Lower leg skin (tissue), 4 donors: ENCODE results near the gene ISG15. TPM values are rescaled to one million over a fixed set of nuclear protein-coding genes. Genes with fewer than 3 reads are reported as not detected.

ENCODE experiments used
- DNase-seq, 2 donors: peaks; one replicate each; pipeline ENCODE4 v3.0.0-alpha.2; 2019; ENCODE audit warnings: low spot score in 2 of 2
- H3K4me3 ChIP-seq: fragments of 200-600 bp; sonication (generic); 2 replicates; pipeline ENCODE4 v1.5.1; 2017; ENCODE audit warnings: mild to moderate bottlenecking, low read depth; ENCODE audit not compliant: poor library complexity, severe bottlenecking
- POLR2A ChIP-seq, 2 donors: fragments of 450-650 bp; IDR thresholded peaks; one replicate each; pipeline ENCODE4 v1.6.1; 2016 to 2017; ENCODE audit warnings: antibody characterized with exemption in 2 of 2, mild to moderate bottlenecking in 1 of 2, moderate library complexity in 1 of 2
- WGBS, 2 donors: methylation state at CpG; one replicate each; pipeline ENCODE4 v1.1.5; 2018; 5-methylcytosine and 5-hydroxymethylcytosine counted together
- intact Hi-C: fragments of 100-400 bp; cut with DNase I; formaldehyde crosslinking; loops from one replicate; pipeline ENCODE4 v1.15.0; 2023; ENCODE audit warnings: low total_unique reads
- total RNA-seq, 4 donors: library from RNA; depleted of rRNA; stranded (reverse); fragments of >200 nt; gene quantifications; one replicate each; pipeline ENCODE4 v1.1.0, GENCODE V29; 2016
- TF ChIP-seq, protein P1 (sequence below), 3 donors: fragments of 450-650 bp; IDR thresholded peaks; one replicate each; pipeline ENCODE4 v1.5.1; 2016; ENCODE audit warnings: antibody characterized with exemption in 3 of 3, mild to moderate bottlenecking in 3 of 3, moderate library complexity in 2 of 3

Gene ISG15
- total RNA-seq, 4 donors from 2014 or later: 3.6 to 12.9 (median 6.0) TPM

DNA sequence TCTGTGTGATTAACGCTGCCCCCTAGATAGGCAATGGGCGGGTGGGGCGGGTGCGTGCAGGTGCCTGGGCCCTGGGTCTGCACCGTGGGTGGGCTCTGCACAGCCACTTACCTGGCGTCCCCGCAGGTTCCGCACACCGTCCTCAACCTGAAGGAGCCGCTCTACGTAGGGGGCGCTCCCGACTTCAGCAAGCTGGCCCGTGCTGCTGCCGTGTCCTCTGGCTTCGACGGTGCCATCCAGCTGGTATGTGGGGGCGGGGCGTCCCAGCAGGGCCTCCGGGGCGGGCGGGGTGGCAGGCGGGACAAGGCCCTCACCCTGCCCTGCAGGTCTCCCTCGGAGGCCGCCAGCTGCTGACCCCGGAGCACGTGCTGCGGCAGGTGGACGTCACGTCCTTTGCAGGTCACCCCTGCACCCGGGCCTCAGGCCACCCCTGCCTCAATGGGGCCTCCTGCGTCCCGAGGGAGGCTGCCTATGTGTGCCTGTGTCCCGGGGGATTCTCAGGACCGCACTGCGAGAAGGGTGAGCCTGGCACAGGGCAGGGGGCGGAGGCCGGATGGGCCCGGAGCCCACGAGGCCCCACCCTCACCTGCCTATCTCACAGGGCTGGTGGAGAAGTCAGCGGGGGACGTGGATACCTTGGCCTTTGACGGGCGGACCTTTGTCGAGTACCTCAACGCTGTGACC is 38.0 kb downstream of the ISG15 start:
- 83 to 84% methylated on average over 32 to 45 of the region's 46 CpGs for WGBS, 2 donors
- intact Hi-C loops: no loop called here
- H3K4me3 ChIP-seq: no peak overlapping the region
- TF ChIP-seq, protein P1, sequence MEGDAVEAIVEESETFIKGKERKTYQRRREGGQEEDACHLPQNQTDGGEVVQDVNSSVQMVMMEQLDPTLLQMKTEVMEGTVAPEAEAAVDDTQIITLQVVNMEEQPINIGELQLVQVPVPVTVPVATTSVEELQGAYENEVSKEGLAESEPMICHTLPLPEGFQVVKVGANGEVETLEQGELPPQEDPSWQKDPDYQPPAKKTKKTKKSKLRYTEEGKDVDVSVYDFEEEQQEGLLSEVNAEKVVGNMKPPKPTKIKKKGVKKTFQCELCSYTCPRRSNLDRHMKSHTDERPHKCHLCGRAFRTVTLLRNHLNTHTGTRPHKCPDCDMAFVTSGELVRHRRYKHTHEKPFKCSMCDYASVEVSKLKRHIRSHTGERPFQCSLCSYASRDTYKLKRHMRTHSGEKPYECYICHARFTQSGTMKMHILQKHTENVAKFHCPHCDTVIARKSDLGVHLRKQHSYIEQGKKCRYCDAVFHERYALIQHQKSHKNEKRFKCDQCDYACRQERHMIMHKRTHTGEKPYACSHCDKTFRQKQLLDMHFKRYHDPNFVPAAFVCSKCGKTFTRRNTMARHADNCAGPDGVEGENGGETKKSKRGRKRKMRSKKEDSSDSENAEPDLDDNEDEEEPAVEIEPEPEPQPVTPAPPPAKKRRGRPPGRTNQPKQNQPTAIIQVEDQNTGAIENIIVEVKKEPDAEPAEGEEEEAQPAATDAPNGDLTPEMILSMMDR (IDR thresholded peaks at IDR 0.05): no peak
- no peak for TF ChIP-seq POLR2A (IDR thresholded peaks at IDR 0.05)
- no peak for DNase-seq

DNA sequence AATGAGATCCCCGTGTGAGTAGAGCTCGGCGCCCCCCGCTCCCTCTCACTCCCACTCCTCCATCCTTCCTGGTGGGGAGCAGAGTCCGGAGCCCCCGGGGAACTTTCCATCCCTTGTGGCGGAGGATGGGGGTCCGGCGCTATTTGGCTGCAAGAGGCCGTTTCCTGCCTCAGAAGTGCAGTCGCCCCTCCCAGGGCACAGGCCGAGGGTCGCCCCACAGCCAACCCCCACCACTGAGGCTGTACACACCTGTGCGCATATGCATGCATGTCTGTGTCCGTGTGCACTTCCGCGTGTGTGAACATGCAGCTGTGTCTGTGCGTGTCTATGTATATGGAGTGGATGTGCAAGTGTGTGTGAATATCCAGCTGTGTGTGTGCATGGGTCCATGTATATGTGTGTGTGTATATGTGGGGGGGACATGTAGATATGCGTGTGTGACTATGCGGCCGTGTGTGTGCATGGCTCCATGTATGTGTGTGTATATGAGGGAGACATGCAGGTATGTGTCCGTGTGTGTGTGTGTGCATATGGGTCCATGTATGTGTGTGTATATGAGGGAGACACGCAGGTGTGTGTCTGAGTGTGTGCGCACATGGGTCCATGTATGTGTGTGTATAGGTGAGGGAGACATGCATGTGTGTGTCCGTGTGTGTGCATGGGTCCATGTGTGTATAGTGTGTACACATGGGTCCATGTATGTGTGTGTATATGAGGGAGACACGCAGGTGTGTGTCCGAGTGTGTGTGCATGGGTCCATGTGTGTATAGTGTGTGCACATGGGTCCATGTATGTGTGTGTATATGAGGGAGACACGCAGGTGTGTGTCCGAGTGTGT is 38.9 kb downstream of the ISG15 start:
- 93 to 95% methylated on average over 29 of the region's 29 CpGs for WGBS, 2 donors
- no peak for DNase-seq
- intact Hi-C loops: no loop called here

DNA sequence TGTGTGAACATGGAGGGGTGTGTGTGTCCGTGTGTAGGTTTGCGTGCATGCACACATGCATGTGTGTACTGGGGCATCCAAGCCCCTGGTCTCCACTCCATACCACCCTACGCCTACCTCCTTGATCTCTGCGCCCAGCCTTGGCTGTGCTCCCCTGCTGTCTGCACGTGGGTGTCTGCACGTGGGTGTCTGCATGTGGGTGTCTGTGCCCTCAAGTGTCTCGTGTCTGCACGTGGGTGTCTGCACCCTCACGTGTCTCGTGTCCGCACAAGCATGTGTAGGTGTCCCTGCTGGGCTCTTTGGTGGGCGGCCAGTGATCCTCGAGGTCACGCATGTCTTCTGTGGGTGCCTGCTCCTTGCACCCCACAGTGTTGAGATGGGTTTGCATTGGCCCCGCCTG is 39.7 kb downstream of the ISG15 start:
- TF ChIP-seq POLR2A (IDR thresholded peaks at IDR 0.05): no peak
- TF ChIP-seq, protein P1 (IDR thresholded peaks at IDR 0.05): no peak
- H3K4me3 ChIP-seq: no peak overlapping the region
- intact Hi-C loops: no loop called here
- no peak for DNase-seq
- WGBS, 2 donors: 86 to 93% methylated on average over 13 to 14 of the region's 15 CpGs

More for the DNA sequence above, 38.9 kb downstream of the ISG15 start:
- H3K4me3 ChIP-seq: no peak overlapping the region
- TF ChIP-seq, protein P1 (IDR thresholded peaks at IDR 0.05): no peak
- no peak for TF ChIP-seq POLR2A (IDR thresholded peaks at IDR 0.05)

DNA sequence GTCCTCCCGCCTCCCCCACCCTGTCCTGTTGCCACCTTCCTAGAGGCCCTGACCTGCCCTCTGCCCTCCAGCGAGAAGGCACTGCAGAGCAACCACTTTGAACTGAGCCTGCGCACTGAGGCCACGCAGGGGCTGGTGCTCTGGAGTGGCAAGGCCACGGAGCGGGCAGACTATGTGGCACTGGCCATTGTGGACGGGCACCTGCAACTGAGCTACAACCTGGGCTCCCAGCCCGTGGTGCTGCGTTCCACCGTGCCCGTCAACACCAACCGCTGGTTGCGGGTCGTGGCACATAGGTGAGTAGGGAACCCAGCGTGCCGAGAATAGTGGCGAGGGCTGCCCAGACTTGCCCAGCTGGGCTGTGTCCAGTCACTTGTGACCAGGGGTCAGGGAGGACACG is 40.4 kb downstream of the ISG15 start:
- no peak overlapping the region for H3K4me3 ChIP-seq
- intact Hi-C loops: no loop called here
- no peak for DNase-seq
- TF ChIP-seq POLR2A (IDR thresholded peaks at IDR 0.05): no peak
- TF ChIP-seq, protein P1 (IDR thresholded peaks at IDR 0.05): no peak
- WGBS, 2 donors: 92 to 94% methylated on average over 18 of the region's 18 CpGs

DNA sequence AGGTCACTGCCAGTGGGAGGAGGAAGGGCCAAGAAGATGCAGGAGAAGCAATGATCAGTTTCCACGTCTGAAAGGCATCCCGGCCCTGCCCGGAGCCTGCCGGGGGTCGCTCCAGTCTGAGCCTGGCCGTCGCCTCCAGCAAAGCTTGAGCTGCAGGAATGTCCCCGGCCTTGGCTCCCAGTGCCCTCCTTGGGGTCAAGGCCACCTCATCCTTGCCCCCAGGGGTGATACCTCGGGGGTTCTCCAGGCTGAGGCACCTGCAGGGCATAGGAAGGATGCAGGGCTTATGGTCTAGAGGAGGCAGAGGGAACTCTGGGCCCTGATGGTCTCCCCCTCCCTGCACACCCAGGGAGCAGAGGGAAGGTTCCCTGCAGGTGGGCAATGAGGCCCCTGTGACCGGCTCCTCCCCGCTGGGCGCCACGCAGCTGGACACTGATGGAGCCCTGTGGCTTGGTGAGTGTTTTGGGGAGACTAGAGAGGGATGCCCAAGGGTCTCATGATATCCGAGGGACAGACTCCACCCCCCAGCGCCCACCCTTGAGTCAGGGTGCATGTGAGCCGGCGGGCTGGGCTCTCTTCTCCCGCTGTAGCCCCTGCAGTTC is 40.9 kb downstream of the ISG15 start:
- intact Hi-C loops: no loop called here
- no peak overlapping the region for H3K4me3 ChIP-seq
- TF ChIP-seq, protein P1 (IDR thresholded peaks at IDR 0.05): no peak
- 86 to 88% methylated on average over 12 to 17 of the region's 18 CpGs for WGBS, 2 donors
- no peak for DNase-seq
